GM21447 (cell line): ENCODE measurements around the gene CGGBP1.
"Not testable (repeated sequence)": the region's sequence is repeated elsewhere in the genome, so short reads cannot be mapped to it uniquely, and the experiment has no call there.

ENCODE experiments used
- ATAC-seq: cut with Tn5 transposase; IDR thresholded peaks from one replicate; pipeline ENCODE4 v1.9.1; 2021; ENCODE audit not compliant: unreplicated experiment

The CGGBP1 gene

DNA sequence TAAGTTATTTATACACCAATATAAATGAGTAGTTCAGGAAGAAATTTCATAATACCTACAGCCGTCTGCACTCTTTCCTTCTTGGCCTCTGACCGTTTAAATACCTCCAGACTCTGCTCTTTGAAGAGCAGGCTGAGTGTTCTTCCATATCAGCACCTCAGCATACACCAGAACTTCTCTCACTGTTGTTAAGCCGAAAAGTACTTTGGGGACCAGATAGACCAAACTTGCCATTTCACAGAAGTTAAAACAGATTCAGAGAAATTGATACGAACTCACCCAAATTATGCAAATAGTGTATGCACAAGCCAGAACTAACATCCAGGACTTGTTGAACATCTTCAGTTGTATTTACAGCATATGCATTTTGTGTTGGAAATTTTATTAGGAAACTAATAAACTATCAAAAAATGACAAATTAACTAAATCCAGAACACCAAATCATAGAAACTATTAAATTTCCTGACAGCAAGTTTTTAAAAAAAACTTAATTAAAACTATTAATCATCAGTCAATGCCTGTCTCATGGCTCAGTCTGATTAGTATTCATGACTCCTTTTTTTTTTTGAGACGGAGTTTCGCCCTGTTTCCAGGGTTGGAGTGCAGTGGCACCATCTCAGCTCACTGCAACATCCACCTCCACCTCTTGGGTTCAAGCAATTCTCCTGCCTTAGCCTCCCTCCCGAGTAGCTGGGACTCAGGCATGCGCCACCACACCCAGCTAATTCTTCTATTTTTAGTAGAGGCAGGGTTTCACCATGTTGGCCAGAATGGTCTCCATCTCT lies 24.1 kb downstream of the CGGBP1 start:
- no peak for ATAC-seq

DNA sequence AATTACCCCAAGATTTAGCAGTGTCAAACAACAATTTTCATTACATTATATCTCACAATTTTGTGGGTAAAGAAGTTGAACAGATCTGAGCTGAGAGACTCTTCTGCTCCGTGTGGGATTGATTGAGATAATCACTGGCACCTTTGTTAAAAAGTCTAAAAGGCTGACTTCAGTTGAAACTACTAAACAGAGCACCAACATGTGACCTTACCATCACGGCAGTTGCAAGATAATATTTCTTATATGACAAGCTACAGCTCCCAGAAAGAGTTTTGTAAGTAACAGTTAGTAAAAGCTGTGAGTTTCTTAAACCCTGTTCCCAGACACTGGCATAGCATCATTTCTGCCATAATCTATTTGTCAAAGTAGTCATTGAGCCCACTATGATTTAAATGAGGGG lies 25.0 kb downstream of the CGGBP1 start:
- no peak for ATAC-seq

DNA sequence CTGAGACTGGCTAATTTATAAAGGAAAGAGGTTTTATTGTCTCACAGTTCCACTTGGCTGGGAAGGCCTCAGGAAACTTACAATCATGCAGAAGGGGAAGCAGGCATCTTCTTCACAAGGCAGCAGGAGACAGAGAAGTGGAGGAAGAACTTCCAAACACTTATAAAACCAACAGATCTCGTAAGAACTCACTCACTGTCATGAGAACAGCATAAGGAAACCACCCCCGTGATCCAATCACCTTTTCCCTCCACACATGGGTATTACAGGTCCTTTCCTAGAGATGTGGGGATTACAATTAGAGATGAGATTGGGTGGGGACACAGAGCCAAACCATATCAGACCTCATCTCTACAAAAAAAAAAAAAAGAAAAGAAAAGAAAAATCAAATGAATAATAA lies 25.7 kb downstream of the CGGBP1 start:
- no peak for ATAC-seq

DNA sequence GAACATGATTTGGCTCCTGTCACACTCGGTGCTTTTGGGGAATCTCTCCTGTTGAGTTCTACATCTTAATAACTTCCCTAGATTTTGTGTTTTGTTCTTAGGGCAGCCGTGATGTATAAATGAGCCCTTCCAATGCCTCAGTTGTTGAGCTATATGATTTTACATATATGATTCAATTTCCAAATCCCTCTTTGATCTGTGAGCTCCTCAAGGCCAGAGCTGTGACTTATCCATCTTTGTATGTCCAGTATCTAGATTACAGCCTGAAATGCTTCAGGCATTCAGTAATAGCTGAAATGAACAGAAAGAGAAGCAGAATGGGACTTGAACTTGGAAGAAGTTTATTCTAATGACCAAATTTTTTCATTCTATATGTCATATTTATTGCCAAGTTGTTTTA lies 26.6 kb downstream of the CGGBP1 start:
- ATAC-seq: peak; percentile 13

DNA sequence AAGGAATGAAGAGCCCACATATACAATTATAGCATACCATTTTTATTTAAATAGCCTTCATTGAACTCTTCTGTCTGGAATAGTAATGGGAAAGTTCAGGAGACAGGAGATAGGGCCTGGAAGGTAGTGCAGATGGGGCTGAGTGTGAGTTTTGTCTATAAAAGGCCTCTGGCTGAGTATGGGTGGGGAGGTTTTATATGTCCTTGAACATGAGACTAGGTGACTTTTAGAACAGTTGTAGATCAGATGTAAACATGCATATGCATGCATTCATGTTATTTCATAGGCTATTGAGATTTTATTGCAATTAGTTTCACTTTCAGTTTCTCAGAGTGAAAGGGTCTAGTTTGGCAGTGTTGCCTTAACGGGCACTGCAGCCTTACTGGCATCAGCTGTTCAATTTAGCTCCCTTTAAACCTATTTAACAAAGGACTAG lies 27.1 kb downstream of the CGGBP1 start:
- peak; percentile 87 for ATAC-seq

DNA sequence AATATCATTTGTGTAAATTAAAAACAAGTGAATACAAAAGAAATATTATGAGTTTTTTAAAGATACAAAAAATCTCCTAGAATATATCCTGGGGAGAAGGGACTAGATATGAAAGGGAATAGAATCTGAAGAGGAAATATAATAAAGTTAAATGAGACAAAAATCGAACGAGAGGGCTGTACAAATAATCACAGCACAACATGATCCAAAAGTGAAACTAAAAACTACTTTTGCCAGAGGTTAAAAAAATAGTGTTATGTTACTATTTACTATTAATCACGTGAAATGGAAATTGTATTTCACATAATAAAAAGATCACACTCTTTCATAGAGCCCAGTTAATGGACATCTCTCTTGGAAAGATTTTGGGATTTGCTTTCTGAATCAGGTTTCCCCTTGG lies 28.6 kb downstream of the CGGBP1 start:
- ATAC-seq: no peak

DNA sequence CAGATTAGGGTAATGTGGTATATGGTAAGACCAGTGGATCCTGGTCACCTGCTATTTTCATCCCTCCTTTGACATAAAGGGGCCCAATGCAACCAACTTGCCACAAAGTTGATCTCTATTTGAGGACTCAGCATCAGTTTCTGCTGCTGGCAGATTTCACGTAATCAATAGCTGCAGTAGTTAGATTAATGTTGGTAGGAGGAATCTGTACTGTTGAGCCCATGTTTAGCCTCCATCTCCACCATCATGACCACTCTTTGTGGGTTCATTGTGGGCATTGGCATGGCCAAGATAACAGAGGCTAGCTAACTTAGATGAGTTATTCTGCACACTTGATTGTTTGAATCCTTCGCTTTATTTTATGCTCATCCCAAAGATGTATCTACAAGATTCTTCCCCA lies 29.9 kb downstream of the CGGBP1 start:
- ATAC-seq: no peak

DNA sequence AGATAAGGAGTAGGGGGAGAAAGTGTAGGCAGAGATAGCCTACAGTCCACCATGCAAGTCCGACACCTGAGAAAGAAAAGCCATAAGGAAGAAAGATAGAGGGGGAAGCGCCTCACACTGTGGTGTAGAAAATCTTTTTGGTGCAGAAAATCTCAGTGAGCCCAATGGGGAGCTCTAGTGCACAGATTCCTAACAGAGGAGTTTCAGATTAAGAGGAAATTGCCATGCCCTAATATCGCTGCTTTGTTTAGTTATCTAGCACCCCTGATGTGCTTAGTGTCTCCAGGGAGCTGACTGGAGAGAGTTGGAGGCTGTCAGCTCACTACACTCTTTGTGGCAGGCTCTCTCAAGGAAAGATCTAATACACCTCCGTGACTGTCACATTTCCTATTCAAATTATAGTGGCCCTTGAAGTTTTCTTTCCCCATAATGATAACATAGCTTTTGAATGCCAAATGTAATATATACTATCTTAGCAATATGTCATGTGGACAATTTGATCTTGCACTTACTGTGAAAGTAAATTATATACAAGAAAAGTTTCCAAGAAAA lies 33.7 kb downstream of the CGGBP1 start:
- ATAC-seq: no peak

DNA sequence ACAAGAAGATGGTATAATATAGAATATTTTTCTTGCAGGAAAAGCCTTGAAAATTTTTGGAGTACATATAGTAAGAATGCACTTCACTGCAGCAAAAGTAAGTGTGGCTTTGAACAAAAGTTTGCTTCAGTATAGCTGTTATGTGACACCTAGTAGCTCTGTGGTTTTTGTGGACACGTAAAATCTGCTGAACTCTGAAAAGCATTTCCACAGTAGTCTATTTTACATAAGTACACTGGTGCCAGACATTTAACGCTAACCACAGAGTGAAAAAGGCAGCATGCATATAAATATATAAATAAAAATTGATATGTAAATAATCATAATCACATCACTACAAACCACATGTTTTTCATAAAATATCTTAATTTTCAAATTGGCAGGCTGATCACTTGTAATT lies 39.8 kb downstream of the CGGBP1 start:
- ATAC-seq: peak; percentile 97

DNA sequence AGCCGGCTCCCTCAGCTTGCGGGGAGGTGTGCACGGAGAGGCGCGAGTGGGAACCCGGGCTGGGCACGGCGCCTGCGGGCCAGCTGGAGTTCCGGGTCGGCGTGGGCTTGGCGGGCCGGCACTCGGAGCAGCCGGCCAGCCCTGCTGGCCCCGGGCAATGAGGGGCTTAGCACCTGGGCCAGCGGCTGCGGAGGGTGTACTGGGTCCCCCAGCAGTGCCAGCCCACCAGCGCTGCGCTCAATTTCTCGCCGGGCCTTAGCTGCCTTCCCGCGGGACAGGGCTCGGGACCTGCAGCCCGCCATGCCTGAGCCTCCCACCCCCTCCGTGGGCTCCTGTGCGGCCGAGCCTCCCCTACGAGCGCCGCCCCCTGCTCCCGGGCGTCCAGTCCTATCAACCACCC lies 43.1 kb downstream of the CGGBP1 start:
- not testable (repeated sequence) for ATAC-seq

DNA sequence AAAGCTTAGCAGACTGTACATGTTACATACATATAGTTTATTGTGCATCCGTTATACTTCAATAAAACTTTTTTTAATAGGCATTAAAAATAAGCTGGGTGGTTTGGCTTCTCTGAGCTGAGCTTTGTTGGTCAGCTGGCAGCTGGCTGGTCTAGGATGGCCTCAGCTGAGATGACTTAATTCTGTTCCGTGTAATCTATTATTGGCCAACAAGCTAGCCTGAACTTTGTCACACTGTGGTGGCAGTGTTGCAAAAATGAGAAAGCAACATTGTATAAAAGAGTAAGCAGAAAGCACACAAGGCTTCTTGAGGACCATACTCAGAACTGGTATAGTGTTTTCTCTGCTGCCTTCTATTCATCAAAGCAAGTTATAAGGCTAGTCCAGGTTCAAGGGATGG lies 45.2 kb downstream of the CGGBP1 start:
- ATAC-seq: no peak

DNA sequence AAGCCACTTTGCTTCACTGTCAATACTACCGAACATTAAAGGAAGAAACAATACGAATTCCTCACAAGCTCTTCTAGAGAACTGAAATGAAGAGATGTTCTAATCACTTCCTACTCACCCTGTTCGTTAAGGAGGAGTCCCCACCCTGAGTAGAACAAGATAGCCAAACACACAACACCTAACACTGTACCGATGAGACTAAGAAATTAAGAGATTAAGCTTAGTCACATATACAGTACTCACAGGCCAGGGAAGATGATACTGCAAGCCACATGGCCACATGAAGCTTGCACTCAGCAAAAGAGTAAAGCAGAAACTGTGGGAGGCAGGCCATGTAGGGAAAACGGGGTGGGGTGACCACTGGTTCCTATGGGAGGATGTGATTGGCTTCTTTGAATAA lies 48.0 kb downstream of the CGGBP1 start:
- no peak for ATAC-seq

DNA sequence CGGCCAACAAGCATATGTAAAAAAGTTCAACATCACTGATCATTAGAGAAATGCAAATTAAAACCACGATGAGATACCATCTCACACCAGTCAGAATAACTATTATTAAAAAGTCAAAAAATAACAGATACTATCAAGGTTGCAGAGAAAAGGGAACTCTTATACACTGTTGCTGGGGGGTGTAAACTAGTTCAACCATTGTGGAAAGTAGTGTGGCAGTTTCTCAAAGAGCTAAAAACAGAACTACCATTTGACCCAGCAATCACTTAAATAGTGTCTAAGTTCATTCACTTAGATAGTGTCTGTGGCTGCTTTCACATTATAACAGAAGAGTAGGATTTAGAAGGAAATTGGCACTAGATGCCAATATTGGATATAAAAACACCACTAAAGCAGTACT lies 49.7 kb downstream of the CGGBP1 start:
- ATAC-seq: no peak

DNA sequence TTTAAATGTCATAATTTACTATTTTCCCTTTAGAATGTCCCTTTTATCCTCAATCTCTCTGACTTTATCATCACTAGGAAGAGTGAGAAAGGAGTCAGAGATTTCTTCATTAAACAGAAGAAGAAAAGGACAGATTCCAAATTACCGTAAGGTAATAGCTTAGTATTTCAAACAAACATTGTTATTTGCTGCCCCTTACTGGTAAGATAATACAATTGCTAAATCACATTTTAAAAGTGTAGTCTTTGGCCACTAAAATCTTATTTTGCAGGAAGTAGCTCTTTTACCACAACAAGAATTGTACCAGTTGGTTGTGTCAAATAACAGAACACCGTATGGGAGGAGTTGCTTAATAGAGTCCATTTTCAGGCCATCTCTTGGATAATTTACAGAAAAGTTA lies 53.7 kb downstream of the CGGBP1 start:
- no peak for ATAC-seq

DNA sequence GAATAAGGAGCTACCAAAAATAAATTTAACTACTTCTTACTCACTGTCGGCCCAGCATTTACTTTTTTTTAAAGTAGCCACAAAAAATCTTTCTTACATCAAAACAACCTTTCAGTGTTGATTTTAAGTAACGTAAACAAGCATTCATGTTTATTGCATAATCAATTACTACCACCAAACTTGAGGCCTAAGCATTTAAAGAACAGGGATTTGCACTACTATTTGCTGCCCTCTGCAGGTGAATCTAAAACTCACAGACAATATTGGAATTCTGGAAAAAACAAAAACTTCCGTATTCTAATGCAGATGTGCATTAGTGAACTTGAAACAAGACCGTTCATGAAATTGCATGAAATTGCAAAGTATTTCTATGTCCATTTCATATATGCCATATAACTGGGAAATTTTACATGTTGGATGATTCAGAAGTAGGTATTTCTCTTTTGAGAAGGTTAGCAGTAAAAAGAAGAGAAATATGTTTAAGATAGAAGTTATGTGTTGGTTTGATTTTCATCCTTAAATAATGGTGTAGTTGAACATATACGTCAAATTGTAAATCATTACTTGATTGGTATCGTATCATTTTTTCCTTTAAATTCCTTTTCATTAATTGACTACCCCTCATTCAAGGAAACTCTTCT lies 55.6 kb downstream of the CGGBP1 start:
- ATAC-seq: no peak

DNA sequence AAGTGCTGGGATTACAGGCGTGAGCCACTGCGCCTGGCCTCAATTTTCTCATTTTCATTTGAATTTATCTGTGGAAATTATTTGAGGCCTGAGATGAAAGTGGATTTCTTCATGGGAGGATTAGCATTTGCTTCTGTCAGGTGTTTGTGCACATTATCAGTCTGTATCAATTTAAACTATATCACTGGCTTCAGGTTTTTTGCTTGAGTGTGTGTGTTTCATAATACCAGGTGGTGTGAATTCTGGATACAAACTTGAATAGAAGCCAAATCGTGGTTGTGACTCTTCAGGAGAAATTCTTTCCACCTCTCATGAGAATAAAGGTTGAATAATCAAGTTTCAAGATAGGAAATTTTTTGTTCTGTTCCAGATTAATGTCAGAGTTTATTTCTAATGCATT lies 56.4 kb downstream of the CGGBP1 start:
- ATAC-seq: no peak
